BE2C (cell line): Measurements from ENCODE around the gene PIK3CB.
"Not testable (repeated sequence)": the region's sequence is repeated elsewhere in the genome, so short reads cannot be mapped to it uniquely, and the experiment has no call there.

Experiments used
- DNase-seq: peaks from one replicate; pipeline ENCODE4 v3.0.0-alpha.2; 2020
- H3K27me3 ChIP-seq: fragments of 250-450 bp; sonication (Bioruptor Pico); 2 replicates; pipeline ENCODE4 v1.5.1; 2020; ENCODE audit warnings: mild to moderate bottlenecking
- H3K36me3 ChIP-seq: fragments of 250-450 bp; sonication (Bioruptor Pico); 2 replicates; pipeline ENCODE4 v1.5.1; 2020; ENCODE audit warnings: mild to moderate bottlenecking
- H3K4me1 ChIP-seq: fragments of 250-450 bp; sonication (Bioruptor Pico); 2 replicates; pipeline ENCODE4 v1.5.1; 2020
- H3K4me3 ChIP-seq: 2 replicates; pipeline ENCODE4 v1.5.1; 2011; ENCODE audit warnings: low read depth, low read length
- H3K9me3 ChIP-seq: fragments of 250-450 bp; sonication (Bioruptor Pico); 2 replicates; pipeline ENCODE4 v1.5.1; 2020
- CTCF ChIP-seq: IDR thresholded peaks from 2 replicates; pipeline ENCODE4 v1.5.1; 2012; ENCODE audit warnings: mild to moderate bottlenecking, low read depth, low read length

Gene PIK3CB

GRCh38 chr3:138732456-138732855 lies 102.3 kb downstream of the PIK3CB start:
- Histone ChIP-seq H3K9me3 (no peaks in the 10 kb centered on the region), H3K4me3 (no peak overlapping the region), H3K36me3 (no peaks in the 10 kb centered on the region), H3K4me1 (no peaks in the 10 kb centered on the region), H3K27me3 (no peaks in the 10 kb centered on the region)
- no peak for DNase-seq
- TF ChIP-seq CTCF = no peak

GRCh38 chr3:138726946-138727730 lies 107.6 kb downstream of the PIK3CB start:
- Histone ChIP-seq H3K4me1 (no peaks in the 10 kb centered on the region), H3K9me3 (no peaks in the 10 kb centered on the region), H3K4me3 (no peak overlapping the region), H3K27me3 (no peaks in the 10 kb centered on the region), H3K36me3 (no peaks in the 10 kb centered on the region)
- DNase-seq = no peak
- no peak for TF ChIP-seq CTCF

GRCh38 chr3:138726042-138726441 lies 108.7 kb downstream of the PIK3CB start:
- not testable (repeated sequence) for DNase-seq, H3K9me3 ChIP-seq, H3K4me3 ChIP-seq, H3K4me1 ChIP-seq, H3K27me3 ChIP-seq, H3K36me3 ChIP-seq

GRCh38 chr3:138725116-138725515 lies 109.6 kb downstream of the PIK3CB start:
- Histone ChIP-seq H3K27me3 (no peaks in the 10 kb centered on the region), H3K36me3 (no peaks in the 10 kb centered on the region), H3K9me3 (no peaks in the 10 kb centered on the region), H3K4me1 (no peaks in the 10 kb centered on the region), H3K4me3 (no peak overlapping the region)
- TF ChIP-seq CTCF = no peak
- no peak for DNase-seq

GRCh38 chr3:138724443-138724842 lies 110.3 kb downstream of the PIK3CB start:
- Histone ChIP-seq H3K27me3 (no peaks in the 10 kb centered on the region), H3K4me1 (no peaks in the 10 kb centered on the region), H3K9me3 (no peaks in the 10 kb centered on the region), H3K4me3 (no peak overlapping the region), H3K36me3 (no peaks in the 10 kb centered on the region)
- no peak for TF ChIP-seq CTCF
- no peak for DNase-seq

- Histone ChIP-seq H3K36me3 (no peaks in the 10 kb centered on the region), H3K27me3 (no peaks in the 10 kb centered on the region), H3K9me3 (no peaks in the 10 kb centered on the region), H3K4me3 (no peak overlapping the region), H3K4me1 (no peaks in the 10 kb centered on the region)
- no peak for TF ChIP-seq CTCF
- no peak for DNase-seq
These were observed 115.9 kb downstream of the PIK3CB start for GRCh38 chr3:138718849-138719248.
